ENCODE results near the gene NAE1.

Gene NAE1

GRCh38 chr16:66830422-66831404 lies at the start of gene NAE1:
Gene NAE1 (minus strand): TSS chr16:66830976. CDS start chr16:66830899, 77 bp downstream.
- peak; percentile 38 for DNase-seq (ENCODE audit: low read depth)
- peak; percentile 100 for TF ChIP-seq CTCF (IDR thresholded peaks at IDR 0.05; ENCODE audit: control insufficient read depth, extremely low read depth, insufficient read depth)
- peak within 1 kb of the TSS; percentile 76 for H3K4me3 ChIP-seq (ENCODE audit: low read depth, low read length)

- no peak for TF ChIP-seq CTCF (IDR thresholded peaks at IDR 0.05; ENCODE audit: control insufficient read depth, extremely low read depth, insufficient read depth)
- no peak overlapping the region for H3K4me3 ChIP-seq (ENCODE audit: low read depth, low read length)
- no peak for DNase-seq (ENCODE audit: low read depth)
These were observed 47.3 kb upstream of the NAE1 start for GRCh38 chr16:66878067-66878466.

GRCh38 chr16:66874079-66874775 lies 43.5 kb upstream of the NAE1 start:
- DNase-seq (ENCODE audit: low read depth): no peak
- TF ChIP-seq CTCF (IDR thresholded peaks at IDR 0.05; ENCODE audit: control insufficient read depth, extremely low read depth, insufficient read depth): no peak

GRCh38 chr16:66873685-66874055 lies 42.9 kb upstream of the NAE1 start:
- no peak for DNase-seq (ENCODE audit: low read depth)
- H3K4me3 ChIP-seq (ENCODE audit: low read depth, low read length): no peak overlapping the region
- no peak for TF ChIP-seq CTCF (IDR thresholded peaks at IDR 0.05; ENCODE audit: control insufficient read depth, extremely low read depth, insufficient read depth)

More at GRCh38 chr16:66874079-66874775, 43.5 kb upstream of the NAE1 start:
- H3K4me3 ChIP-seq (ENCODE audit: low read depth, low read length): no peak overlapping the region

- peak overlapping the region; percentile 40 for H3K4me3 ChIP-seq (ENCODE audit: low read depth, low read length)
- peak; percentile 98 for TF ChIP-seq CTCF (IDR thresholded peaks at IDR 0.05; ENCODE audit: control insufficient read depth, extremely low read depth, insufficient read depth)
- DNase-seq (ENCODE audit: low read depth): peak; percentile 47
These were observed 42.3 kb upstream of the NAE1 start for GRCh38 chr16:66872943-66873684.

GRCh38 chr16:66872559-66872942 lies 41.8 kb upstream of the NAE1 start:
- peak overlapping the region; percentile 40 for H3K4me3 ChIP-seq (ENCODE audit: low read depth, low read length)
- TF ChIP-seq CTCF (IDR thresholded peaks at IDR 0.05; ENCODE audit: control insufficient read depth, extremely low read depth, insufficient read depth): no peak
- no peak for DNase-seq (ENCODE audit: low read depth)
